ENCODE measurements around the gene DGKD.

- no peak for TF ChIP-seq CTCF (IDR thresholded peaks at IDR 0.05)
- no peak for TF ChIP-seq POLR2A (IDR thresholded peaks at IDR 0.05)
- no peak for TF ChIP-seq EP300 (IDR thresholded peaks at IDR 0.05)
- TF ChIP-seq POLR2AphosphoS5 (IDR thresholded peaks at IDR 0.05): no peak
Measured at GRCh38 chr2:233317196-233317943, 36.9 kb upstream of the DGKD start.

Data from suprapubic skin (tissue), 4 donors.